ENCODE data around the gene NEURL3.

Gene NEURL3

GRCh38 chr2:96539215-96539920, 34.2 kb upstream of the NEURL3 start:
- no peak for DNase-seq

DNA sequence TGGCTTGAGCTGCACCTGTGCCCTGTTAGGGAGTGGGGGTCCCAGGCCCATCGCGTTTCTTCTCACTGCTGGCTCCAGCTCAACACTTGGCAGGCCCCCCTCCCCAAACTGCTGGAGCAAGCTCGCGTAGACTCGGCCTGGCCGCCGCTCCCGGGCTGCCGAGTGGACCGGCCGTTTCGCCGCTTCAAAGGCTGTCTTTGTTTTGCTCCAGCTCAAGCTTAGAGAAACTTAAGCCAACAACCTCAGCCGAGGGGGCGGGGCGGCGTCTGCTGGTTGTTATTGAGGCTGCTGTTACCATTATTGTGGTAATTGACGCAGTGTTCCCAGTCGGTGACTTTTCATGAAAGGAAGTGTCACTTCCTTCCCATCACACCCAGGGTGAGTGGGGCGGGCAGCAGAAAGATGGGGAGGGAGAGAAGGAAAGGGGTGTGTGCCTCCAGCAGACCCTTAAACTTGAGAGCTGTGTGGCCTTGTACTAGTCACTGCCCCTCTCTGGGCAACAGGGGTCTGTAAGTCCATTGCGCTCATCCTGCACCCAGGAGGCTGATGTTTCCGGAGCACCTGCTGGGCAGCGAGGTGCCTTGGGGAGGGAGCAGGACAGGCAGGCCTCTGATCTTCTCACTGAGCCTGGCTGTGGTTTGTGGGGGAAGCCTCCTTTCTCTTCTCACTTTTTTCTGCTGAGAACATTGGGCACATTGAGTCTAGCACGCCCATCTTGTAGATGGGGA, 33.5 kb upstream of the NEURL3 start:
- no peak for DNase-seq

- DNase-seq, result no peak
Measured at GRCh38 chr2:96537734-96538486, 32.8 kb upstream of the NEURL3 start.

- no peak for DNase-seq
Measured at GRCh38 chr2:96537066-96537733, 32.0 kb upstream of the NEURL3 start.

DNA sequence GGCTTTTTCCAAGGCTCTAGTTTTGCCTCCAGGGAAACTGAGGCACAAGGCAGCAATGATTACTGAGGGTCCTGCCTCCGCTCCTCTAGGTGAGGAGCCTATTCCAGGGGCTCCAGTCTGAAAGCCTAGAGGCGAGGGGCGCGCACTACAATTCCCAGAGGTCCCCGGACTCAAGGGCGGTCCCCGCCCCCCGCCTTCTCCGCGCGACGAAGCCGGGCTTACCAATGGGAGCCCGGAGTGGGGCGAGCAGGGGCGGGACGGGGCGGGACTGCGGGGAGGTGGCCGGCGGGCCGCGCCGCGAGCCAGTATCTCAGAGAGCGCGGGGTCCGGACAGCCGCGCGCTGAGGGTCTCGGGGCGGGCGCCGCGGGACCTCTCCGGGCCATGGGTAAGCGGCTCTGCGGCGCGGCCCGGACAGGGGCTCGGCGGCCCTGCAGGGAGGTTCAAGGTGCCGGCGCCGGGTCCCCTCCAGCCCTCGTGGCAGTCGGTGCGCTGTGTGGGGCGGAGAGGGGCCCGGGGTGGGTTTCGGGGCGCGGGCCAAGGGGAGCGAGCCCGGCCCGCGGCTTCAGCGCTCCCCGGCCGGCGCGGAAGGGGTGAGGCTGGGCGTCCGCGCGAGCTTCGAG, 31.4 kb upstream of the NEURL3 start, which contains the start of gene ARID5A:
ARID5A (plus strand) TSS at position 308 of the 621 bp plus-strand sequence; CDS start at position 383, 75 bp downstream.
- DNase-seq, result no peak

- DNase-seq, result no peak
Measured at GRCh38 chr2:96535331-96535730, 30.2 kb upstream of the NEURL3 start.

DNA sequence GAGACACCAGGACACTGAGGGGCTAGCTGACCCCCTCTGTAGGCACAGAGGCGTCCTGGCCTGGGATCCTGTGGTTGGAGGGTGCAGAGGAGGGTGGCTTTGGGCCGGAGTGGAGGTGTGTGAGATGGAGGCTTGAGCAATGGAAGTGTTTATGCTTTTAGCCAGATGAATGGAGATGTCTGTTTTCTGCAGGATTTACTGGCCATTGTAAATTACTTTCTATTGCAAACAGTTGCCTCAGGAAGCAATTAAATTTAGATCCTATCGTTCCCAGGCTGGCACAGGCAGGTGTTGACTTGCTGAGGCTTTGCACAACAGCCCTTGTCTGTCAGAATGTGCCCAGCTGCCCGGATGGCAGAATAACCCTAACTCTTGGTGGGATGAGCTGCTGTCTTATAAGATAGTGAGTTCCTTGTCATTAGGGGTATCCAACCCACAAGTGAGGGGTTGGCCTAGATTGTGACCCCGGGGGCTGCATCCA, 29.6 kb upstream of the NEURL3 start:
- DNase-seq, result no peak

DNA sequence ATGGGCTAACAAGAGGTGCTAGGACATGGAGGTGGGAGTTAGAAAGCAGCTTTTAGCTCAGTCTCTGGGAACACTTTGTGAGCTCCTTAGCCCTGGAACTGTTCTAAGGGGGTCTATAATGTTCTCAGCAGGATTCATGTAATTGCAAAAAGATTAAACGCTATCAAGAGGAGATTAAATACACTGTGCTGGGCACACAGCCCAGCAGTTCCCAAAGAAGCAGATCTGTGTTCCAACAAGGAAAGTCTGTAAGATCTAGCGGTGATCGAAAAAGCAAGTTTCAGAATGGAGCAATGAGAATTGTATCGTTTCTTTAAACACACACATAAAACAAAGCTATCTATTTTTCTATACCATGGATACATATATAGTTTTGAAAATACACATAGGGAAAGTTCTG, 29.0 kb upstream of the NEURL3 start:
- no peak for DNase-seq

DNA sequence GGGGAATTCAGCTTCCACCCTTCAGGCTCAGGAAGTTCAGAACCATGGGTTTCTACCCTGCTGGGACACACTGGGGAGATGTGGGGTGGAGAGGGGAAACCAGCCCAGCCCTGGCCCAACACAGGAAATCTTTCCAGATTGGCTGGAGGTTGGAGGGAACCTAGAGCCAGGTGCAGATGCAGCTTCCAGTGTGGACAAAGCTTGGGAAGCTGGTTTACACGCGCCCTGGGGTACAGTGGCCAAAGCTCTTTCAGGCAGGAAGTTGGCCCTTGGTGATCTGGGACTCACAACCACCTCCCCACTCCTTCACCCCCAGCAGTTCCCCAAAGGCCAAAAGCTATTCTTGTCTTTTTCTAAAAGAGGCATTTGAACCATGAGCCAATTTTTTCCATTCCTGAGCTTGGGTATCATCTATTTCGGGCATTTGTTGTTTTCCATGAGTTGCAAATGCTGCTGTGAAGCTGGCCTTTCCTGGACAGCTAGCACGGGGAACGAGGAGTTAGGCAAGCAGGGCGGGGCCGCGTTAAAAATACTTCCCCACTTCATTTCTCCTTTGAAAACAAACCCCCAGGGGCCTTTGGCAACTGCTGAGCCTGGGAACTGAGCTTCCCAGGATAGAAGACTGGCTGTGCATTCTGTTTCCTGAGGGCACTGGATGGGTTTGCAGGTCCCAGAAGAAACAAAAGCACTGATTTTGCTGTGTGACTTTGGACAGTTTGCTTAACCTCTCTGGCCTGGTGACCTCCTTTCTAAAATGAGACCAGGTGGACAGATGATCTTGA, 28.3 kb upstream of the NEURL3 start:
- DNase-seq, result peak; percentile 40

- no peak for DNase-seq
Measured at GRCh38 chr2:96532641-96533291, 27.6 kb upstream of the NEURL3 start.

- DNase-seq, result peak; percentile 75
Measured at GRCh38 chr2:96531872-96532505, 26.8 kb upstream of the NEURL3 start.

DNA sequence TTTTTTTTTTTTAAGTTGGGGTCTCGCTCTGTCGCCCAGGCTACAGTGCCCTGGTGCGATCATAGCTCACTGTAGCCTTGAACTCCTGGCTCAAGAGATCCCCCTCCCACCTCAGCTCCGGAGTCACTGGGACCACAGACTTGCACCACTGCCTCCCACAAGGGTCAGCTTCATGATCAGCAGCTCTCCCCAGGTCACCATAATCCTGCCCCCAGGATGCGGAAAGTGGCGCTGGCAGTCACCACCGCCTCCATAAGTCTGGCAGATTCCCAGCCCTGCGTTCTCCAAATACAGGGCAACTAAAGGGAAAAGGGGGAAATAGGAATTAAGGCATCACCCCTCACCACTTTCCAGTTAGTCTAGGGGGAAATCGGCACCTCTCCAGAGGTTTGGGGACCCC, 26.2 kb upstream of the NEURL3 start:
- DNase-seq, result no peak

DNA sequence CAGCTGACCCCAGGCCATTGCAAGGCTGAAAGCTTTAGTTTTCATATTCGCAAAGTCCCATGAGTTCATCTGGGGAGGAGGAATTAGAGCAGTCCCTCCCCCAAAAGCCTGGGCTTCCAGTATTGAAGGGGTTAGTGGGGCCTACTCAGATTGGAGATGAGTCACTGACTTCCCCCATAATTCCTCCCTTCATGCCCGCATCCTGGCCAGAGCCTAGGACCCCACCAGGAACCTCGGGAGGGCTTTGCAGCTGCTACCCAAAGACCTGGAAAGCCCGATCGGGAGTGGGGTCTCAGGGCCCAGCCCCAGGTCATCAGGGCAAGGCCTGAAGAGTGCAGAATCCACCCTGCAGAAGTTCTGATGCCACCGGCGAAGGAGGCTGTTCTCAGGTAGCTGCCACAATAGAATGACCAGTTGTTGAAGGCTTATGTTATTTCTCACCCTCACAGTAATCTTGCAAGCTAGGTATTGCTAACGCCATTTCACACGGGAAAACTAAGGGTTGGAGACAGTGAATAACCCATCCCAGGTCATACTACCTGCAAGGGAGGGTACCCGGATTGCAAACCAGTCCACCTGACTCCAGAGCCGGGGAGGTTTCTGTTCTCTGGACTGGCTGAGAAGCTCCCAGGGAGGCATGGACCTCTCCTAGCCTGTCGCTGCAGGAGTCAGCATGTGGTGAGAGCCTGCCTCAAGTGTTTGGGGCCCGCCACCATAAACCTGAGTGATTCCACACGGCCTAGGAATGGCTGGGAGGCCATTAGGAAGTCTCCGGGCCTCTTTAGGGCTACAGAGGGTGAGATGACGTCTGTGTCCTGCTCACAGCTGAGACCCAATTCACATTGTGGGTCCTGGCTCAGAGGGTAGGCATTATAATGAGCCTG, 25.6 kb upstream of the NEURL3 start:
- no peak for DNase-seq

GRCh38 chr2:96530144-96530430, 24.9 kb upstream of the NEURL3 start:
- no peak for DNase-seq

DNA sequence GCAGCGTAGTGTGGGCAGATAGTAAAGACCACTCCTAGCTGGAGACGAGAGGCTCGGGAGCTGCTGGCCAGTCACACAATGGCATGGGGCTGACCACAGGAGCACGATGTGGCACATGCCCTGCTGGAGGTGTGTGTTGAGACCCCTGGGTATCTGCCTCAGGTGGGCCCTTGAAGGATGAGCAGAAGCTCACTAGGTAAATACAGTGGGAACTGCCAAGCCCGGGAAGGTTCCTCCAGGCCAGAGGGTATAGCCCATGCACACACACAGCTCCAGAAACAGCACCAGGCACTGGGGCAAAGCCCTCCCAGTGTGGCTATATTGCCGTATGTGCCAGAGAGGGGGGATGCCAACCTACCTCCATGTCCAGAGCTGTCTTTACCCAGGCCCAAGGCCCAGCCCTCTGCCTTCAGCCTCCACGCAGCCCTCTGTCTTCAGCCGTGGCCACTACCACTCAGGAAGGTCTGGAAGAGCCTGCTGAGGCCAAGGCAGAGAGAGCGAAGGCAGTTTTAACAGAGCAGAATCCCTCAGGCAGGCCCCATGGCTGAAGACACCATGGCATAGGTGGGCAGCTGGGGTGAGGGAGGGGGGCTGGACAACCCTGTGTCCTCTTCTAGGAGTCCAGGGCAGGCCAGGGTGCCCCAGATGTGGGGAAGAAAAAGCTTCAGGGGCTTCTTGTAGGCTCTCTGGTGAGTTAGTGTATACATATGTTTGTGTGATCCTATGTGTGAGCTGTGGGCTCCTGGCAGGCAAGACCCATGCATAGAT, 24.4 kb upstream of the NEURL3 start:
- no peak for DNase-seq

DNA sequence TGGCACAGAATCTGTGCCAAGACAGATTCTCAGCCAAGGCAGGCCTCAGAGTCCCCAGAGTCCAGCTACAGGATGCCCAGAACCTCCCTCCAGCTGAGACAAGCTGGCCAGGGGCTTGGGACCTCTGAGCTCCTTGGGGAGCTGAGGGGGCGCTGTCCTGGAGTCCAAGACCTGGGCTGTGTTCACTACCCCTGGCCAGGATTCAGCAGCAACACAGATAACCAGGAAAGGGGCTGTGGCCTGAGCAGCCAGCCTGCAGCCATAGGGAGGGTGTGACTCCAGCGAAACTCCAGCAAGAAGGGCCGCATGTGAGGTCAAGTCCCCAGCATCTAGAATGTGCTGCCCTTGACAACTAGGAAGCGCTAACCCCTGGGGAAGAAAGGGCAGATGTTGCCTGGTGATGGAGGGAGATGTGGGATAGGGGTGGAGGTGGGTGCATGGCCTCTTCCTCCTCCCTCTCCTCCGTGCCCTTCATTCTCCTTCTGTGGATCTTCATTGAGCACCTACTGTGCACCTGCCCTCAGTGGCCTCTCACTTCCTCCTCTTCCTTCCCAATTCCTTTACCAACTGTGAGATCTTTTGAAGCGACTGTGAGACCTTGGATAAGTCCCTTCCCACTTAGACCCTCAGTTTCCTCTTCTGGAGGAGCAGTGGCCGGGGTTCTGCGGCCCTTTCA, 23.7 kb upstream of the NEURL3 start:
- DNase-seq, result no peak

GRCh38 chr2:96528006-96528699, 23.0 kb upstream of the NEURL3 start:
- no peak for DNase-seq
